Chondrocyte (in vitro differentiated cells): ENCODE data around the gene MORN1. TPM values are rescaled to one million over a fixed set of nuclear protein-coding genes. Genes with fewer than 3 reads are reported as not detected.
A peak's percentile ranks its signal among the peaks of the same experiment; 100 is the strongest.

Experiments used
- DNase-seq: peaks from one replicate; pipeline ENCODE4 v3.0.0; 2021; ENCODE audit warnings: mixed read lengths, low spot score
- H3K27ac Mint-ChIP-seq: one replicate; pipeline ENCODE4 v1.8.0; 2021; ENCODE audit warnings: mild to moderate bottlenecking, moderate library complexity, mixed read lengths; ENCODE audit not compliant: unreplicated experiment
- H3K27me3 Mint-ChIP-seq: 2 replicates; pipeline ENCODE4 v1.8.0; 2021; ENCODE audit warnings: low read depth, mixed read lengths
- H3K36me3 Mint-ChIP-seq: 2 replicates; pipeline ENCODE4 v1.8.0; 2021; ENCODE audit warnings: low read depth, mixed read lengths
- H3K4me1 Mint-ChIP-seq: 2 replicates; pipeline ENCODE4 v1.8.0; 2021; ENCODE audit warnings: low read depth, mild to moderate bottlenecking, mixed read lengths
- H3K4me3 Mint-ChIP-seq: one replicate; pipeline ENCODE4 v1.8.0; 2021; ENCODE audit warnings: mild to moderate bottlenecking, moderate library complexity, mixed read lengths; ENCODE audit not compliant: unreplicated experiment
- H3K9me3 Mint-ChIP-seq: 2 replicates; pipeline ENCODE4 v1.8.0; 2021; ENCODE audit warnings: low read depth, mixed read lengths
- CTCF ChIP-seq: fragments of 200-600 bp; sonication (generic); IDR thresholded peaks from 2 replicates; pipeline ENCODE4 v1.5.0; 2021; ENCODE audit warnings: antibody characterized with exemption, mild to moderate bottlenecking, moderate library complexity
- total RNA-seq: library from RNA; stranded (reverse); gene quantifications from 3 replicates; pipeline ENCODE4 v1.2.1, GENCODE V29; 2021

The MORN1 gene
- total RNA-seq, 1 donor from 2014 or later, result 6.7 TPM

GRCh38 chr1:2289607-2290006 lies 101.7 kb downstream of the MORN1 start:
- no peaks in the 10 kb centered on the region for H3K27me3 Mint-ChIP-seq

GRCh38 chr1:2288816-2289536 lies 102.4 kb downstream of the MORN1 start:
- Mint-ChIP-seq H3K4me3 (no peak overlapping the region), H3K27ac (no peak overlapping the region), H3K27me3 (no peaks in the 10 kb centered on the region), H3K4me1 (peaks cover 52% of the 10 kb centered on the region), H3K9me3 (no peaks in the 10 kb centered on the region), H3K36me3 (peaks cover 2% of the 10 kb centered on the region)
- no peak for DNase-seq
- TF ChIP-seq CTCF, result no peak

More at GRCh38 chr1:2289607-2290006, 101.7 kb downstream of the MORN1 start:
- H3K36me3 Mint-ChIP-seq, result peaks cover 2% of the 10 kb centered on the region
- no peak overlapping the region for H3K4me3 Mint-ChIP-seq
- TF ChIP-seq CTCF, result no peak
- no peaks in the 10 kb centered on the region for H3K9me3 Mint-ChIP-seq
- DNase-seq, result no peak
- H3K27ac Mint-ChIP-seq, result peak overlapping the region; percentile 89
- peaks cover 57% of the 10 kb centered on the region for H3K4me1 Mint-ChIP-seq

GRCh38 chr1:2288311-2288710 lies 103.0 kb downstream of the MORN1 start:
- H3K27ac Mint-ChIP-seq, result no peak overlapping the region
- H3K4me3 Mint-ChIP-seq, result no peak overlapping the region
- H3K4me1 Mint-ChIP-seq, result peaks cover 46% of the 10 kb centered on the region

GRCh38 chr1:2287649-2288048 lies 103.7 kb downstream of the MORN1 start:
- peaks cover 46% of the 10 kb centered on the region for H3K4me1 Mint-ChIP-seq
- no peak for TF ChIP-seq CTCF
- DNase-seq, result no peak
- no peak overlapping the region for H3K4me3 Mint-ChIP-seq
- H3K9me3 Mint-ChIP-seq, result no peaks in the 10 kb centered on the region
- no peak overlapping the region for H3K27ac Mint-ChIP-seq
- no peaks in the 10 kb centered on the region for H3K27me3 Mint-ChIP-seq
- H3K36me3 Mint-ChIP-seq, result peaks cover 2% of the 10 kb centered on the region

More at GRCh38 chr1:2288311-2288710, 103.0 kb downstream of the MORN1 start:
- TF ChIP-seq CTCF, result no peak
- Mint-ChIP-seq H3K9me3 (no peaks in the 10 kb centered on the region), H3K27me3 (no peaks in the 10 kb centered on the region), H3K36me3 (peaks cover 2% of the 10 kb centered on the region)
- no peak for DNase-seq

GRCh38 chr1:2286923-2287322 lies 104.4 kb downstream of the MORN1 start:
- Mint-ChIP-seq H3K27ac (peak overlapping the region; percentile 29), H3K27me3 (no peaks in the 10 kb centered on the region), H3K4me1 (peaks cover 44% of the 10 kb centered on the region), H3K9me3 (no peaks in the 10 kb centered on the region), H3K36me3 (peaks cover 2% of the 10 kb centered on the region), H3K4me3 (no peak overlapping the region)
- DNase-seq, result no peak
- no peak for TF ChIP-seq CTCF
